ENCODE results near the gene CBX8.

DNA sequence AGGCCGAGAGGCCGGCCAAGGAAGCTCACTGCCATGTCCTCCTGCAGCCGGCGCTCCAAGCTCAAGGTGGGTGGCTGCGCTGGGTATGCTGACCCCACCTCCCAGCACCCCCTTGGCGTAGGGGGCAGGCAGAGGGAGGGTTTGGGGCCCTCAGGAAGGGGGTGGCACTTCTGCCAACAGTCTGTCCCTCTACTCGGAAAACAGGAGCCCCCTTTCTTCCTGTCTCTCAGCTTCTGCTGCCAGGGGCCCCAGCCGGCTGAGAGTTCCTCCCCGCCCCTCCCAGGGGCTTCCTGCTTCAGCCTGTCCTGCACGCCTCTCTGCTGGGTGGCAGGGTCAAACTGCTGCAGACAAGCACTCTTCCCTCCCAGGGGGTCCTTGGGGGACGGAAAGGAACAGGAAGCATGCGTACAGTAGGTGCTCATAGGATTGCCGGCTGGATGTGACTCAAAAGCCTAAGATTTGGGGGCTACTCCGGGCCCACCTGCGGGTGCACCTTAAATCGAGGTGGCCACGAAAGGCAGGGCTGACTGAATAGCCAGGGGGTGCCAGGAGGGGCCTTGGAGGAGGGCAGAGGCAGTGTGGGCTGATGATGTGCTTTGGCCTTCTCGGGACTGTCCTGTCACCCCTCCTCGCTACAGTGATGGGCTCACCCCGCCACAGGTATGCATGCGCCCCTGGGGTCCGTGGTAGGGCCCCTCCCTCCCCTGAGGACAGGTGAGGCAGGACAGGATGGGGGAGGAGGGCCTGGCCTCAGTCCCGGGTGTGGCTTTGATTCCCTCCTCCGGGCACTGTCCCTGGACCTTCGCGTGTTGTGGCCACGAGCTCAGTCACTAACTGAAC, 14.9 kb downstream of the CBX8 start:
- TF ChIP-seq, protein P1, sequence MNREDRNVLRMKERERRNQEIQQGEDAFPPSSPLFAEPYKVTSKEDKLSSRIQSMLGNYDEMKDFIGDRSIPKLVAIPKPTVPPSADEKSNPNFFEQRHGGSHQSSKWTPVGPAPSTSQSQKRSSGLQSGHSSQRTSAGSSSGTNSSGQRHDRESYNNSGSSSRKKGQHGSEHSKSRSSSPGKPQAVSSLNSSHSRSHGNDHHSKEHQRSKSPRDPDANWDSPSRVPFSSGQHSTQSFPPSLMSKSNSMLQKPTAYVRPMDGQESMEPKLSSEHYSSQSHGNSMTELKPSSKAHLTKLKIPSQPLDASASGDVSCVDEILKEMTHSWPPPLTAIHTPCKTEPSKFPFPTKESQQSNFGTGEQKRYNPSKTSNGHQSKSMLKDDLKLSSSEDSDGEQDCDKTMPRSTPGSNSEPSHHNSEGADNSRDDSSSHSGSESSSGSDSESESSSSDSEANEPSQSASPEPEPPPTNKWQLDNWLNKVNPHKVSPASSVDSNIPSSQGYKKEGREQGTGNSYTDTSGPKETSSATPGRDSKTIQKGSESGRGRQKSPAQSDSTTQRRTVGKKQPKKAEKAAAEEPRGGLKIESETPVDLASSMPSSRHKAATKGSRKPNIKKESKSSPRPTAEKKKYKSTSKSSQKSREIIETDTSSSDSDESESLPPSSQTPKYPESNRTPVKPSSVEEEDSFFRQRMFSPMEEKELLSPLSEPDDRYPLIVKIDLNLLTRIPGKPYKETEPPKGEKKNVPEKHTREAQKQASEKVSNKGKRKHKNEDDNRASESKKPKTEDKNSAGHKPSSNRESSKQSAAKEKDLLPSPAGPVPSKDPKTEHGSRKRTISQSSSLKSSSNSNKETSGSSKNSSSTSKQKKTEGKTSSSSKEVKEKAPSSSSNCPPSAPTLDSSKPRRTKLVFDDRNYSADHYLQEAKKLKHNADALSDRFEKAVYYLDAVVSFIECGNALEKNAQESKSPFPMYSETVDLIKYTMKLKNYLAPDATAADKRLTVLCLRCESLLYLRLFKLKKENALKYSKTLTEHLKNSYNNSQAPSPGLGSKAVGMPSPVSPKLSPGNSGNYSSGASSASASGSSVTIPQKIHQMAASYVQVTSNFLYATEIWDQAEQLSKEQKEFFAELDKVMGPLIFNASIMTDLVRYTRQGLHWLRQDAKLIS (CRISPR knock-in tag; IDR thresholded peaks at IDR 0.05; ENCODE audit: borderline replicate concordance) = no peak
- TF ChIP-seq, protein P2, sequence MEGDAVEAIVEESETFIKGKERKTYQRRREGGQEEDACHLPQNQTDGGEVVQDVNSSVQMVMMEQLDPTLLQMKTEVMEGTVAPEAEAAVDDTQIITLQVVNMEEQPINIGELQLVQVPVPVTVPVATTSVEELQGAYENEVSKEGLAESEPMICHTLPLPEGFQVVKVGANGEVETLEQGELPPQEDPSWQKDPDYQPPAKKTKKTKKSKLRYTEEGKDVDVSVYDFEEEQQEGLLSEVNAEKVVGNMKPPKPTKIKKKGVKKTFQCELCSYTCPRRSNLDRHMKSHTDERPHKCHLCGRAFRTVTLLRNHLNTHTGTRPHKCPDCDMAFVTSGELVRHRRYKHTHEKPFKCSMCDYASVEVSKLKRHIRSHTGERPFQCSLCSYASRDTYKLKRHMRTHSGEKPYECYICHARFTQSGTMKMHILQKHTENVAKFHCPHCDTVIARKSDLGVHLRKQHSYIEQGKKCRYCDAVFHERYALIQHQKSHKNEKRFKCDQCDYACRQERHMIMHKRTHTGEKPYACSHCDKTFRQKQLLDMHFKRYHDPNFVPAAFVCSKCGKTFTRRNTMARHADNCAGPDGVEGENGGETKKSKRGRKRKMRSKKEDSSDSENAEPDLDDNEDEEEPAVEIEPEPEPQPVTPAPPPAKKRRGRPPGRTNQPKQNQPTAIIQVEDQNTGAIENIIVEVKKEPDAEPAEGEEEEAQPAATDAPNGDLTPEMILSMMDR (IDR thresholded peaks at IDR 0.05) = no peak
- TF ChIP-seq, protein P3, sequence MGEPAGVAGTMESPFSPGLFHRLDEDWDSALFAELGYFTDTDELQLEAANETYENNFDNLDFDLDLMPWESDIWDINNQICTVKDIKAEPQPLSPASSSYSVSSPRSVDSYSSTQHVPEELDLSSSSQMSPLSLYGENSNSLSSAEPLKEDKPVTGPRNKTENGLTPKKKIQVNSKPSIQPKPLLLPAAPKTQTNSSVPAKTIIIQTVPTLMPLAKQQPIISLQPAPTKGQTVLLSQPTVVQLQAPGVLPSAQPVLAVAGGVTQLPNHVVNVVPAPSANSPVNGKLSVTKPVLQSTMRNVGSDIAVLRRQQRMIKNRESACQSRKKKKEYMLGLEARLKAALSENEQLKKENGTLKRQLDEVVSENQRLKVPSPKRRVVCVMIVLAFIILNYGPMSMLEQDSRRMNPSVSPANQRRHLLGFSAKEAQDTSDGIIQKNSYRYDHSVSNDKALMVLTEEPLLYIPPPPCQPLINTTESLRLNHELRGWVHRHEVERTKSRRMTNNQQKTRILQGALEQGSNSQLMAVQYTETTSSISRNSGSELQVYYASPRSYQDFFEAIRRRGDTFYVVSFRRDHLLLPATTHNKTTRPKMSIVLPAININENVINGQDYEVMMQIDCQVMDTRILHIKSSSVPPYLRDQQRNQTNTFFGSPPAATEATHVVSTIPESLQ (CRISPR knock-in tag; IDR thresholded peaks at IDR 0.05) = no peak
- no peak for TF ChIP-seq ESRRA (CRISPR knock-in tag; IDR thresholded peaks at IDR 0.05; ENCODE audit: borderline replicate concordance)
- no peak for TF ChIP-seq ELF4 (CRISPR knock-in tag; IDR thresholded peaks at IDR 0.05; ENCODE audit: low read depth)
- TF ChIP-seq IRF2 (CRISPR knock-in tag; IDR thresholded peaks at IDR 0.05; ENCODE audit: borderline replicate concordance, low read depth) = no peak
- TF ChIP-seq, protein P4, sequence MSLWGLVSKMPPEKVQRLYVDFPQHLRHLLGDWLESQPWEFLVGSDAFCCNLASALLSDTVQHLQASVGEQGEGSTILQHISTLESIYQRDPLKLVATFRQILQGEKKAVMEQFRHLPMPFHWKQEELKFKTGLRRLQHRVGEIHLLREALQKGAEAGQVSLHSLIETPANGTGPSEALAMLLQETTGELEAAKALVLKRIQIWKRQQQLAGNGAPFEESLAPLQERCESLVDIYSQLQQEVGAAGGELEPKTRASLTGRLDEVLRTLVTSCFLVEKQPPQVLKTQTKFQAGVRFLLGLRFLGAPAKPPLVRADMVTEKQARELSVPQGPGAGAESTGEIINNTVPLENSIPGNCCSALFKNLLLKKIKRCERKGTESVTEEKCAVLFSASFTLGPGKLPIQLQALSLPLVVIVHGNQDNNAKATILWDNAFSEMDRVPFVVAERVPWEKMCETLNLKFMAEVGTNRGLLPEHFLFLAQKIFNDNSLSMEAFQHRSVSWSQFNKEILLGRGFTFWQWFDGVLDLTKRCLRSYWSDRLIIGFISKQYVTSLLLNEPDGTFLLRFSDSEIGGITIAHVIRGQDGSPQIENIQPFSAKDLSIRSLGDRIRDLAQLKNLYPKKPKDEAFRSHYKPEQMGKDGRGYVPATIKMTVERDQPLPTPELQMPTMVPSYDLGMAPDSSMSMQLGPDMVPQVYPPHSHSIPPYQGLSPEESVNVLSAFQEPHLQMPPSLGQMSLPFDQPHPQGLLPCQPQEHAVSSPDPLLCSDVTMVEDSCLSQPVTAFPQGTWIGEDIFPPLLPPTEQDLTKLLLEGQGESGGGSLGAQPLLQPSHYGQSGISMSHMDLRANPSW (CRISPR knock-in tag; conservative IDR thresholded peaks at IDR 0.05; ENCODE audit: low read depth) = no peak
- TF ChIP-seq, protein P5, sequence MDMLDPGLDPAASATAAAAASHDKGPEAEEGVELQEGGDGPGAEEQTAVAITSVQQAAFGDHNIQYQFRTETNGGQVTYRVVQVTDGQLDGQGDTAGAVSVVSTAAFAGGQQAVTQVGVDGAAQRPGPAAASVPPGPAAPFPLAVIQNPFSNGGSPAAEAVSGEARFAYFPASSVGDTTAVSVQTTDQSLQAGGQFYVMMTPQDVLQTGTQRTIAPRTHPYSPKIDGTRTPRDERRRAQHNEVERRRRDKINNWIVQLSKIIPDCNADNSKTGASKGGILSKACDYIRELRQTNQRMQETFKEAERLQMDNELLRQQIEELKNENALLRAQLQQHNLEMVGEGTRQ (CRISPR knock-in tag; IDR thresholded peaks at IDR 0.05) = no peak

Measured in WTC11 (cell line).